Panc1 (cell line): ENCODE results near the gene AAMP. TPM values are rescaled to one million over a fixed set of nuclear protein-coding genes. Genes with fewer than 3 reads are reported as not detected.

Source experiments
- ATAC-seq: fragments of 200-7000 bp; cut with Tn5 transposase; 2 replicates; pipeline ENCODE4 v1.9.1; 2020; ENCODE audit warnings: mild to moderate bottlenecking, moderate library complexity
- BruUV-seq: library from RNA; stranded (reverse); fragments of 400-500 nt; replicated peaks from 2 replicates; lab custom pipeline; 2021; lab: Mats Ljungman, UMichigan
- CTCF ChIA-PET: fragments of 300-600 bp; sonication (Branson Sonifier 250); formaldehyde crosslinking; loops from one replicate; lab custom pipeline; 2022; ENCODE audit warnings: antibody characterized with exemption; lab: Charles Lee
- POLR2A ChIA-PET: fragments of 300-600 bp; sonication (Branson Sonifier 250); formaldehyde crosslinking; loops from one replicate; lab custom pipeline; 2022; ENCODE audit warnings: antibody characterized with exemption; lab: Charles Lee
- DNase-seq: peaks from one replicate; pipeline ENCODE4 v3.0.0-alpha.2; 2010; ENCODE audit warnings: low read depth, low spot score
- H3K27ac ChIP-seq: 2 replicates; pipeline ENCODE4 v1.5.1; 2011; ENCODE audit warnings: mild to moderate bottlenecking, low read length, inconsistent platforms
- H3K27me3 ChIP-seq: fragments of 200-500 bp; sonication (Bioruptor generic); 2 replicates; pipeline ENCODE4 v1.6.0; 2014; ENCODE audit warnings: low read length, inconsistent platforms; ENCODE audit not compliant: control insufficient read depth, insufficient read depth
- H3K36me3 ChIP-seq: fragments of 200-500 bp; sonication (Bioruptor generic); 2 replicates; pipeline ENCODE4 v1.5.1; 2014; ENCODE audit warnings: inconsistent platforms, mild to moderate bottlenecking, low read length, moderate library complexity; ENCODE audit not compliant: control insufficient read depth, insufficient read depth
- H3K4me1 ChIP-seq: 2 replicates; pipeline ENCODE4 v1.5.1; 2011; ENCODE audit warnings: inconsistent platforms, mild to moderate bottlenecking, low read length, moderate library complexity; ENCODE audit not compliant: control insufficient read depth, insufficient read depth
- H3K4me3 ChIP-seq, 2 experiments: 2 replicates each; pipeline ENCODE4 v1.5.1; 2011 to 2012; ENCODE audit warnings: low read depth in 2 of 2, low read length in 2 of 2, mild to moderate bottlenecking in 2 of 2, inconsistent platforms in 1 of 2, moderate library complexity in 1 of 2
- H3K9me3 ChIP-seq: fragments of 200-500 bp; sonication (Bioruptor generic); 2 replicates; pipeline ENCODE4 v1.5.1; 2014; ENCODE audit warnings: low read depth, mild to moderate bottlenecking, inconsistent platforms, low read length, moderate library complexity; ENCODE audit not compliant: control insufficient read depth, insufficient read depth
- POLR2AphosphoS5 ChIP-seq: IDR thresholded peaks from 2 replicates; pipeline ENCODE4 v1.6.1; 2012; ENCODE audit warnings: mild to moderate bottlenecking, low read depth, low read length, moderate library complexity
- SIN3A ChIP-seq: IDR thresholded peaks from 2 replicates; pipeline ENCODE4 v1.6.1; 2012; ENCODE audit warnings: low read depth, mild to moderate bottlenecking, low read length, moderate library complexity, borderline replicate concordance; ENCODE audit not compliant: insufficient read depth
- TCF7L2 ChIP-seq: IDR thresholded peaks from 2 replicates; pipeline ENCODE4 v1.6.1; 2011; ENCODE audit warnings: mild to moderate bottlenecking, low read depth, low read length, inconsistent platforms
- in situ Hi-C: cut with HindIII; loops from 2 replicates; pipeline ENCODE4 v1.10.0; 2016; ENCODE audit warnings: low sequenced_read_pairs, low pct_unique_long_range_greater_than_20kb
- intact Hi-C: fragments of 100-400 bp; cut with micrococcal nuclease; formaldehyde crosslinking; loops from one replicate; pipeline ENCODE4 v1.10.0; 2022; ENCODE audit not compliant: unreplicated experiment
- total RNA-seq: library from RNA; stranded (reverse); gene quantifications from one replicate; pipeline ENCODE4 v1.2.1, GENCODE V29; 2021; ENCODE audit not compliant: unreplicated experiment
- TF ChIP-seq, protein P1 (sequence below): fragments of 450-650 bp; IDR thresholded peaks from 2 replicates; pipeline ENCODE4 v1.5.1; 2017; ENCODE audit warnings: mild to moderate bottlenecking
- TF ChIP-seq, protein P2 (sequence below), 2 experiments: IDR thresholded peaks; 2 replicates each; pipeline ENCODE4 v1.6.1; 2011 to 2012; ENCODE audit warnings: low read depth in 2 of 2, control low read depth in 1 of 2, low read length in 1 of 2, mild to moderate bottlenecking in 1 of 2, moderate library complexity in 1 of 2; ENCODE audit not compliant: insufficient read depth in 1 of 2

The AAMP gene
- total RNA-seq, 1 experiment from 2014 or later, result 103 TPM

DNA sequence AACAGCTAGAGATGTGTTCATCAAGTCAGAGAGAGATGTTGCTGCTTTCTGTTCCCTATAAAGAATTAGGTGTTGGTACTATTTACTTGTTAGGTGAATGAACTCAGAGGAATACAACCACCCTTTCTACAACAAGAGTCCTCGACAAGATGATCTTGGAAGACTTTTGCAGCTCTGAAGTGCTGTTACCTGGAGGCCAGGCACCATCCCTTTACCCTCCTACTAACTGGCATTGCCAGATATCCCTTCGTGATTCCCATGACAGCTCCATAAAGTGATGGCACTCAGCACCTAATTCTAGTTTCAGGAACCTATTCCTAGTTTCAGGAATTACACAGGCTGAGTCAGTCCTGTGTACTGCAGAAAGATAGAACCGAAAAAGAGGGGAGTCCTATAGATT, 43.0 kb downstream of the AAMP start:
- TF ChIP-seq, protein P1, sequence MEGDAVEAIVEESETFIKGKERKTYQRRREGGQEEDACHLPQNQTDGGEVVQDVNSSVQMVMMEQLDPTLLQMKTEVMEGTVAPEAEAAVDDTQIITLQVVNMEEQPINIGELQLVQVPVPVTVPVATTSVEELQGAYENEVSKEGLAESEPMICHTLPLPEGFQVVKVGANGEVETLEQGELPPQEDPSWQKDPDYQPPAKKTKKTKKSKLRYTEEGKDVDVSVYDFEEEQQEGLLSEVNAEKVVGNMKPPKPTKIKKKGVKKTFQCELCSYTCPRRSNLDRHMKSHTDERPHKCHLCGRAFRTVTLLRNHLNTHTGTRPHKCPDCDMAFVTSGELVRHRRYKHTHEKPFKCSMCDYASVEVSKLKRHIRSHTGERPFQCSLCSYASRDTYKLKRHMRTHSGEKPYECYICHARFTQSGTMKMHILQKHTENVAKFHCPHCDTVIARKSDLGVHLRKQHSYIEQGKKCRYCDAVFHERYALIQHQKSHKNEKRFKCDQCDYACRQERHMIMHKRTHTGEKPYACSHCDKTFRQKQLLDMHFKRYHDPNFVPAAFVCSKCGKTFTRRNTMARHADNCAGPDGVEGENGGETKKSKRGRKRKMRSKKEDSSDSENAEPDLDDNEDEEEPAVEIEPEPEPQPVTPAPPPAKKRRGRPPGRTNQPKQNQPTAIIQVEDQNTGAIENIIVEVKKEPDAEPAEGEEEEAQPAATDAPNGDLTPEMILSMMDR, result no peak
- TF ChIP-seq POLR2AphosphoS5 (no peak), TCF7L2 (no peak), SIN3A (no peak)
- TF ChIP-seq, protein P2, sequence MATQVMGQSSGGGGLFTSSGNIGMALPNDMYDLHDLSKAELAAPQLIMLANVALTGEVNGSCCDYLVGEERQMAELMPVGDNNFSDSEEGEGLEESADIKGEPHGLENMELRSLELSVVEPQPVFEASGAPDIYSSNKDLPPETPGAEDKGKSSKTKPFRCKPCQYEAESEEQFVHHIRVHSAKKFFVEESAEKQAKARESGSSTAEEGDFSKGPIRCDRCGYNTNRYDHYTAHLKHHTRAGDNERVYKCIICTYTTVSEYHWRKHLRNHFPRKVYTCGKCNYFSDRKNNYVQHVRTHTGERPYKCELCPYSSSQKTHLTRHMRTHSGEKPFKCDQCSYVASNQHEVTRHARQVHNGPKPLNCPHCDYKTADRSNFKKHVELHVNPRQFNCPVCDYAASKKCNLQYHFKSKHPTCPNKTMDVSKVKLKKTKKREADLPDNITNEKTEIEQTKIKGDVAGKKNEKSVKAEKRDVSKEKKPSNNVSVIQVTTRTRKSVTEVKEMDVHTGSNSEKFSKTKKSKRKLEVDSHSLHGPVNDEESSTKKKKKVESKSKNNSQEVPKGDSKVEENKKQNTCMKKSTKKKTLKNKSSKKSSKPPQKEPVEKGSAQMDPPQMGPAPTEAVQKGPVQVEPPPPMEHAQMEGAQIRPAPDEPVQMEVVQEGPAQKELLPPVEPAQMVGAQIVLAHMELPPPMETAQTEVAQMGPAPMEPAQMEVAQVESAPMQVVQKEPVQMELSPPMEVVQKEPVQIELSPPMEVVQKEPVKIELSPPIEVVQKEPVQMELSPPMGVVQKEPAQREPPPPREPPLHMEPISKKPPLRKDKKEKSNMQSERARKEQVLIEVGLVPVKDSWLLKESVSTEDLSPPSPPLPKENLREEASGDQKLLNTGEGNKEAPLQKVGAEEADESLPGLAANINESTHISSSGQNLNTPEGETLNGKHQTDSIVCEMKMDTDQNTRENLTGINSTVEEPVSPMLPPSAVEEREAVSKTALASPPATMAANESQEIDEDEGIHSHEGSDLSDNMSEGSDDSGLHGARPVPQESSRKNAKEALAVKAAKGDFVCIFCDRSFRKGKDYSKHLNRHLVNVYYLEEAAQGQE (IDR thresholded peaks at IDR 0.05; ENCODE audit: insufficient read depth in 1 of 2, low read depth in 2 of 2, low read length in 1 of 2), result no peak
- ChIA-PET POLR2A (no interaction called here), CTCF (no interaction called here)
- H3K27me3 ChIP-seq, result no peaks in the 10 kb centered on the region
- H3K4me1 ChIP-seq, result peaks cover 8% of the 10 kb centered on the region; the same call in 1 of the 2 replicates
- H3K27ac ChIP-seq, result no peak overlapping the region
- no peak for ATAC-seq
- DNase-seq, result no peak
- BruUV-seq, result no TSS peak
- no peak overlapping the region for H3K4me3 ChIP-seq
- in situ Hi-C loops, result no loop called here
- intact Hi-C loops, result no loop called here
- H3K36me3 ChIP-seq, result peaks cover 41% of the 10 kb centered on the region
- H3K9me3 ChIP-seq, result no peaks in the 10 kb centered on the region

DNA sequence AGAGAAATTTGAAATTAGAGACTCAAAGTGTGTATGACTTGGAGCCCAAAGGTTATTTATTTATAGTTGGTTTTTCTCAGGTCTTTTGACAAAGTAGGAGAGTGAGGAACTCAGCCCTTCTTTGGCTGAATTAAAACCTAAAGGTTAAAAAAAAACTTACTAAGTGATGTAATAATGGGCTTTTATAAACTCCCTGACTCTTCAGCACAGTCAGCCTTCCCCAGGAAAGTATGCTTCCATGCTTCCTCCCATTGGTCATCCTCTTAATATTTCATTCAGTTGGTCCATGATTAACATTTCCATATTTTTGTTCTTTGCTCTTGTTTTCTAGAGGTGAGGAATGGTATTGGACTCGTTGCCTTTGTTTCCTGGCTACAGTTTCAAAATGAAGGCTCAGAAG, 45.8 kb downstream of the AAMP start:
- no peak for DNase-seq
- H3K36me3 ChIP-seq, result peaks cover 37% of the 10 kb centered on the region
- no peak overlapping the region for H3K4me3 ChIP-seq
- CTCF ChIA-PET, result no interaction called here
- in situ Hi-C loops, result no loop called here
- intact Hi-C loops, result no loop called here
- H3K27me3 ChIP-seq, result no peaks in the 10 kb centered on the region
- TF ChIP-seq TCF7L2 (no peak), SIN3A (no peak), POLR2AphosphoS5 (no peak)
- TF ChIP-seq, protein P2 (IDR thresholded peaks at IDR 0.05; ENCODE audit: insufficient read depth in 1 of 2, low read depth in 2 of 2, low read length in 1 of 2), result no peak
- TF ChIP-seq, protein P1, result no peak
- peaks cover 20% of the 10 kb centered on the region for H3K4me1 ChIP-seq
- POLR2A ChIA-PET, result no interaction called here
- no peaks in the 10 kb centered on the region for H3K9me3 ChIP-seq
- BruUV-seq, result no TSS peak
- ATAC-seq, result no peak
- no peak overlapping the region for H3K27ac ChIP-seq
